ENCODE measurements around the gene NFIC. TPM values are rescaled to one million over a fixed set of nuclear protein-coding genes. Genes with fewer than 3 reads are reported as not detected.

NFIC gene
- polyA plus RNA-seq, 1 of the 3 experiments (the other 2 are of a cell fraction), result 7.2 TPM

- POLR2A ChIA-PET, result interaction anchor here (0.7 to 1.5 kb wide), 3 partner anchors 9 to 13 kb away, joined by 3 to 5 read pairs (median 4); no protein-coding TSS in a partner anchor
- peaks cover 3 to 40% of the 10 kb centered on the region in 2 experiments; a peak in 3 of 4 replicates for H3K4me1 ChIP-seq (ENCODE audit: control insufficient read depth in 1 of 2, insufficient read depth in 2 of 2, low read depth in 1 of 2, low read length in 1 of 2)
- H3K9ac ChIP-seq, result no peak overlapping the region
- TF ChIP-seq YY1 (IDR thresholded peaks at IDR 0.05; ENCODE audit: low read depth) (no peak), GATA2 (CRISPR knock-in tag; IDR thresholded peaks at IDR 0.05) (peak; percentile 66), CHD2 (IDR thresholded peaks at IDR 0.05; ENCODE audit: low read length, partially characterized antibody) (peak; percentile 19), EP300 (IDR thresholded peaks at IDR 0.05; ENCODE audit: borderline replicate concordance in 1 of 2, low read depth in 1 of 2, low read length in 1 of 2) (peak in 1 of 2 experiments; percentile 27; a peak in 1 of 4 replicates), RXRA (IDR thresholded peaks at IDR 0.05; ENCODE audit: borderline replicate concordance, low read depth) (no peak)
- H3K9me2 ChIP-seq, result no peaks in the 10 kb centered on the region
- H3K27me3 ChIP-seq (ENCODE audit: insufficient read depth), result no peaks in the 10 kb centered on the region
- H3K4me3 ChIP-seq (ENCODE audit: low read depth in 2 of 2, low read length in 1 of 2), result no peak overlapping the region
- CTCF ChIA-PET, result interaction anchor here (0.9 to 1.6 kb wide), 2 partner anchors 8 to 51 kb away, joined by 3 read pairs; no protein-coding TSS in a partner anchor
- H3K36me3 ChIP-seq (replicated peaks in 1 of 2; ENCODE audit: control insufficient read depth in 1 of 2, insufficient read depth in 2 of 2, low read length in 1 of 2), result peaks cover 0 to 7% of the 10 kb centered on the region in 2 experiments
- no peak overlapping the region for H2AFZ ChIP-seq (ENCODE audit: low read depth)
- peaks cover 100% of the 10 kb centered on the region for H3K79me2 ChIP-seq (ENCODE audit: insufficient read depth)
- H3K4me2 ChIP-seq, result no peak overlapping the region
- peaks cover 11% of the 10 kb centered on the region for H3F3A ChIP-seq (replicated peaks; ENCODE audit: insufficient read depth)
- H3K27ac ChIP-seq (ENCODE audit: low read depth in 2 of 2, low read length in 1 of 2), result peak overlapping the region in 1 of 2 experiments; percentile 67; a peak in 2 of 4 replicates
- WGBS (ENCODE audit: low lambda C conversion rate), result 89% methylated on average over 11 of the region's 11 CpGs
- H4K20me1 ChIP-seq (ENCODE audit: insufficient read depth), result peaks cover 87% of the 10 kb centered on the region
- H3K9me3 ChIP-seq, result no peaks in the 10 kb centered on the region
- peak; percentile 70 for DNase-seq
Observed at GRCh38 chr19:3378352-3379150, 12.2 kb downstream of the NFIC start.

- peaks cover 0 to 7% of the 10 kb centered on the region in 2 experiments for H3K36me3 ChIP-seq (replicated peaks in 1 of 2; ENCODE audit: control insufficient read depth in 1 of 2, insufficient read depth in 2 of 2, low read length in 1 of 2)
- TF ChIP-seq SMC3 (IDR thresholded peaks at IDR 0.05; ENCODE audit: low read depth, low read length) (no peak), NFIC (IDR thresholded peaks at IDR 0.05; ENCODE audit: borderline replicate concordance) (no peak), GATA2 (CRISPR knock-in tag; IDR thresholded peaks at IDR 0.05) (no peak), YY1 (IDR thresholded peaks at IDR 0.05; ENCODE audit: low read depth) (no peak), REST (IDR thresholded peaks at IDR 0.05; ENCODE audit: low read depth, low read length) (no peak), JUND (IDR thresholded peaks at IDR 0.05) (no peak), PBX3 (IDR thresholded peaks at IDR 0.05) (no peak), USF1 (IDR thresholded peaks at IDR 0.05; ENCODE audit: borderline replicate concordance, low read depth) (no peak), FOXM1 (IDR thresholded peaks at IDR 0.05; ENCODE audit: low read depth) (no peak), TEAD4 (IDR thresholded peaks at IDR 0.05; ENCODE audit: borderline replicate concordance, insufficient read depth) (no peak), SIN3A (IDR thresholded peaks at IDR 0.05; ENCODE audit: borderline replicate concordance, low read depth, low read length) (no peak), EZH2phosphoT487 (IDR thresholded peaks at IDR 0.05; ENCODE audit: borderline replicate concordance, low read depth) (no peak), RXRA (IDR thresholded peaks at IDR 0.05; ENCODE audit: borderline replicate concordance, low read depth) (no peak), ELF1 (IDR thresholded peaks at IDR 0.05) (no peak), TAF1 (IDR thresholded peaks at IDR 0.05; ENCODE audit: borderline replicate concordance, low read depth, low read length) (no peak)
- H3K9me3 ChIP-seq, result no peaks in the 10 kb centered on the region
- no peaks in the 10 kb centered on the region for H3K9me2 ChIP-seq
- CTCF ChIA-PET, result no interaction called here
- no peak overlapping the region for H3K4me3 ChIP-seq (ENCODE audit: low read depth in 2 of 2, low read length in 1 of 2)
- no peak overlapping the region for H3K9ac ChIP-seq
- H3K4me1 ChIP-seq (ENCODE audit: control insufficient read depth in 1 of 2, insufficient read depth in 2 of 2, low read depth in 1 of 2, low read length in 1 of 2), result peaks cover 4 to 33% of the 10 kb centered on the region in 2 experiments; a peak in 2 of 4 replicates
- no peak overlapping the region for H3K27ac ChIP-seq (ENCODE audit: low read depth in 2 of 2, low read length in 1 of 2)
- no peak overlapping the region for H3K4me2 ChIP-seq
- H2AFZ ChIP-seq (ENCODE audit: low read depth), result no peak overlapping the region
- peaks cover 8% of the 10 kb centered on the region for H3F3A ChIP-seq (replicated peaks; ENCODE audit: insufficient read depth)
- no peak for DNase-seq
- no peaks in the 10 kb centered on the region for H3K27me3 ChIP-seq (ENCODE audit: insufficient read depth)
- 96% methylated on average over 11 of the region's 11 CpGs for WGBS (ENCODE audit: low lambda C conversion rate)
- H4K20me1 ChIP-seq (ENCODE audit: insufficient read depth), result peaks cover 82% of the 10 kb centered on the region
- H3K79me2 ChIP-seq (ENCODE audit: insufficient read depth), result peaks cover 99% of the 10 kb centered on the region
- POLR2A ChIA-PET, result no interaction called here
Observed at GRCh38 chr19:3380829-3381228, 14.4 kb downstream of the NFIC start.

All from SK-N-SH (cell line).